Measurements from ENCODE around the gene CNNM3.

- TF ChIP-seq TAF1 (IDR thresholded peaks at IDR 0.05; ENCODE audit: low read depth, low read length) (no peak), POLR2AphosphoS5 (IDR thresholded peaks at IDR 0.05; ENCODE audit: low read depth, low read length) (no peak), POLR2A (IDR thresholded peaks at IDR 0.05; ENCODE audit: low read depth, low read length) (no peak), PAX5 (IDR thresholded peaks at IDR 0.05; ENCODE audit: insufficient read depth, low read length, severe bottlenecking) (no peak)
Measured at GRCh38 chr2:96804986-96805385, 11.1 kb upstream of the CNNM3 start.
